ENCODE data around the gene SPRY1.

Gene SPRY1

DNA sequence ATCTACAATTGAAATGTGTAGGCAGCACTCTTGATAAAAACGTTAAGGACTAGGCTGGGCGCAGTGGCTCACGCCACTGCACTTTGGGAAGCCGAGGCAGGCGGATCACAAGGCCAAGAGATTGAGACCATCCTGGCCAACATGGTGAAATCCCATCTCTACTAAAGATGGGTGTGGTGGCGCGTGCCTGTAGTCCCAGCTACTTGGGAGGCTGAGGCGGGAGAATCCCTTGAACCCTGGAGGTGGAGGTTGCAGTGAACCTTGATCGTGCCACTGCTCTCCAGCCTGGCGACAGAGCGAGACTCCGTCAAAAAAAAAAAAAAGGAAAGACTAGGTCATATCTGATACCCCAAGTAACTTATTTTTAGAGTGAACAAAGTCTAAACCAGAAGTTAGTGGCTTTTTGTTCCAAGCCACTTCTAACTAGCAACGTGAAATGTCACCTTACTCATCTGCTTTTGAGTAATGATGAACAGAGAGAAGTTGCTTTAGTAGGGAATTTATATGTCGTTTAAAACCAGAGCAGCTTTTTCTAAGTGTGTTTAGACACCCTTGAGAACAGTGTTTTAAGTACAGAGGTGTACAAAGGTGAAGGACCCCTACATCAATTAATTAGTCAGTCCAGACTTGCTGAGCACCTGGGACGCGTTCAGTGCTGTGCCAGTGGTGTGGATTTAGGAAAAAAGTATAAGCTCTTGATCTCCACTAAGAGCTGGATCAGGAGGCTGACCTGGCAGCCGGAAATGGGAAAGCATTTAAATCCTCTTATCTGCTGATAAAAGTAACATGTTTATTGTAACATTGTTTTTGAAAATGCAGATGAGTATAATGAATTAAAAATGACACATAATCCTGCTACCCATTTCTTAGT is 23.5 kb downstream of the SPRY1 start:
- Mint-ChIP-seq H3K27me3 (ENCODE audit: low read depth) (no peaks in the 10 kb centered on the region), H3K9me3 (no peaks in the 10 kb centered on the region), H3K27ac (no peak overlapping the region), H3K4me1 (peaks cover 45% of the 10 kb centered on the region), H3K36me3 (ENCODE audit: low read depth) (no peaks in the 10 kb centered on the region), H3K4me3 (no peak overlapping the region)
- TF ChIP-seq, protein P1, sequence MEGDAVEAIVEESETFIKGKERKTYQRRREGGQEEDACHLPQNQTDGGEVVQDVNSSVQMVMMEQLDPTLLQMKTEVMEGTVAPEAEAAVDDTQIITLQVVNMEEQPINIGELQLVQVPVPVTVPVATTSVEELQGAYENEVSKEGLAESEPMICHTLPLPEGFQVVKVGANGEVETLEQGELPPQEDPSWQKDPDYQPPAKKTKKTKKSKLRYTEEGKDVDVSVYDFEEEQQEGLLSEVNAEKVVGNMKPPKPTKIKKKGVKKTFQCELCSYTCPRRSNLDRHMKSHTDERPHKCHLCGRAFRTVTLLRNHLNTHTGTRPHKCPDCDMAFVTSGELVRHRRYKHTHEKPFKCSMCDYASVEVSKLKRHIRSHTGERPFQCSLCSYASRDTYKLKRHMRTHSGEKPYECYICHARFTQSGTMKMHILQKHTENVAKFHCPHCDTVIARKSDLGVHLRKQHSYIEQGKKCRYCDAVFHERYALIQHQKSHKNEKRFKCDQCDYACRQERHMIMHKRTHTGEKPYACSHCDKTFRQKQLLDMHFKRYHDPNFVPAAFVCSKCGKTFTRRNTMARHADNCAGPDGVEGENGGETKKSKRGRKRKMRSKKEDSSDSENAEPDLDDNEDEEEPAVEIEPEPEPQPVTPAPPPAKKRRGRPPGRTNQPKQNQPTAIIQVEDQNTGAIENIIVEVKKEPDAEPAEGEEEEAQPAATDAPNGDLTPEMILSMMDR (IDR thresholded peaks at IDR 0.05; ENCODE audit: unreplicated experiment in 3 of 3): no peak

DNA sequence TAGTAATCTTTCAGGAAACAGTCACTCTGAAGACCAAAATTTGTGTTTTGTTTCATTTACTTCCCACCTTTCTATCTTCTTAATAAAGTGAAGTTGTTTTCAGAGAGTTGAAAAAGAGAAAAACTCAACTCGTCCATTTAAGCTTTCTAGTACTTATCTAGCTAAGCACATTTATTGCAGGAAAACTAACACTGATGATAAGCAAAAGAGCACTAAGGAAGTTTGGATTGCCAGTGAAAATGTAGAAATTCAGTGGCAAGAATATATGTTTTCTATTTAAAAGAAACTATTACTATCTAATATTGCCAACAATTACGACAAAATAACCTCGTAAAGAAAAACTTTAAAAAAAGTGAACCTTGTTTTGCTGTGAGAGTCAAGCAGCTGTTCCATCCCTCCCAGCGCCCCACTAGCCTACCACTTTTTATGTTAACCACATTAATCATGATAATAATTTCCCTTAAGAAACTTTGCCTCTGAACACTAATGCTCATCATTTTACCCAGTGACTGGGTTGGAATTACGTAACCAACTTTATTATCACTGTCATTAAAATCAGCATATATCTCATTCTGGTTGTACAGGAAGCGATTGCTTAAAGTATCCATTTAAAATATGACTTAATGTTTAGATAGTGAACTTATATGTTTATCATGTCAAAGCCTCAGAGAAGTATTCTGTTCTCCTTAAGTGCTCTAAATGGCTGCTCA is 24.8 kb downstream of the SPRY1 start:
- Mint-ChIP-seq H3K36me3 (ENCODE audit: low read depth) (peaks cover 5% of the 10 kb centered on the region), H3K4me3 (peak overlapping the region in 2 of 3 experiments; percentile 11 to 24), H3K4me1 (peaks cover 39% of the 10 kb centered on the region), H3K27me3 (ENCODE audit: low read depth) (no peaks in the 10 kb centered on the region), H3K27ac (peak overlapping the region; percentile 66 to 95 (median 81)), H3K9me3 (peaks cover 5% of the 10 kb centered on the region)
- TF ChIP-seq, protein P1 (IDR thresholded peaks at IDR 0.05; ENCODE audit: unreplicated experiment in 3 of 3): no peak

DNA sequence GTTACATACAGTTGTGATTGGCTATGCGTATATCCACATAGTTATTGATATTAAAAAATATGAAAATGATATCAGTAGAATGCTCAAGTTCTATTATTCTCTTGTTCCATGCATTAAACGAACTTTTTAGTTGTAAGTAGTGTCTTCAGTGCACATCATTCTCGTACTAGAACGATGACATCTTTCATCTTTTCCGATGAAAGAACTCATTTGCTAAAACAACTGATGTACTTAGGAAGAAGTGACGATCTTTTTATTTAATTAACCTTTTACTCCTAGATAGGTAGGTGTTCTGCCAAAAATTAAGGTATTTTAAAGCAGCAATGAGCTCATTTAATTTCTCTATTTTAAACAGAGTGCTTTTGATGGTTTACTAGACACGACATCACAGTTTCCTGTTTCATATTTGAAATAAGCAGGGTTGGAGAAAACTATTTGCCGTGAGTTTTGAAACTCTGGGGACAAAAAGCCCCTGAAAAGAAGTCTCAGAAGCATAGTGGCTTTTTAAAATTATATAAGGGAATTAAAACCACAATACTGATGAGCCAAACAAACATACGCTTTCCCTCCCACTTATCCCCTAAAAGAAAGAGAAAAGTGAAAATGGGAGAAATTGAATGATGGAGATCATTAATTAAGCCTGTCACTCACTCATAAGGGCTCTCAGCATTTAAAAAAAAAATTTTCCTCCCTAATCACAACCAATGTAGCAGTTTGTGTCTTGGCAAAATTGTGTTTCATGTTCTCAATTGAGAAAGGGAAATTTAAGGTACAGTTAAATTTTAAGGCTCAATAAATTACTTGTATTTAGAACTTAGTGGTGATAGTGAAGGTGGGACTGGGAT is 25.6 kb downstream of the SPRY1 start:
- Mint-ChIP-seq H3K4me1 (peaks cover 31% of the 10 kb centered on the region), H3K9me3 (peaks cover 11% of the 10 kb centered on the region), H3K36me3 (ENCODE audit: low read depth) (peaks cover 10% of the 10 kb centered on the region), H3K27ac (peak overlapping the region in 2 of 3 experiments; percentile 81 to 95), H3K4me3 (peak overlapping the region in 2 of 3 experiments; percentile 6 to 9), H3K27me3 (ENCODE audit: low read depth) (no peaks in the 10 kb centered on the region)
- TF ChIP-seq, protein P1 (IDR thresholded peaks at IDR 0.05; ENCODE audit: unreplicated experiment in 3 of 3): no peak

DNA sequence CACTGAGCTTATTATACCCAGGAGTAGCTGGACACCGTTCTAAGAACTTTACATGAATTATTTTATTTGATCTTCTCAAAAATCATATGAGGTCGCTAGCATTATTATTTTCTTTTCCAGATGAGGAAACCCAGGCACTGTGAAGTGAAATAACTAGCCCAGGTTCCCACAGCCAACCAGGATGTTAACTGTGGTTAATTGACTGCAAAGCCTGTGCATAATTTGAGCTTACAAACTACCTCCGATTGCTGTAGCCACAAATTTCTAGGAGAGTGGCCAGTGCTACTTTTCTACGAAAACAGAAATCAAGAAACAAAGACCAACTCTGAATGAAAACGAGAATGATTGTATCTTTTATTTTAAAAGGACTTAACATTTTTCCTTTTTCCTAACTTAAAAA is 27.2 kb downstream of the SPRY1 start:
- H3K27me3 Mint-ChIP-seq (ENCODE audit: low read depth): no peaks in the 10 kb centered on the region
- no peak overlapping the region for H3K4me3 Mint-ChIP-seq

DNA sequence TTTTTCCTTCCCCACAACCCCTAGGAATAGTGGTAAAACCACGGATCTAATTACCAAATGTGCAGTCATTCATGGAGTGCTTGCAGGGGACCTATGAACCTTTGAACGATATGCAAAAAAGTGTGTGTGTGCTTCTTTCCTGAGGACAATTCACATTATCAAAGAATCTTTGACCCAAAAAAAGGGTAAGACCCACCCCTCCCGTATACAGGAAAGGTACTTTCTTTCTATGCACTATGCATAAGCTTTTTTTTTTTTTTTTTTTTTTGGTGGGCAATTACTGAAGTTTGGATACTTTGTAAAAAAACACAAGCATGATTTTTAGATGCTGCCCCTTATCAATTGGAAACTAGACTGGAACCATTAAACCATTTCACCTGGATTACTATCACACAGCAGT is 31.4 kb downstream of the SPRY1 start:
- peaks cover 34% of the 10 kb centered on the region for H3K9me3 Mint-ChIP-seq
- no peaks in the 10 kb centered on the region for H3K27me3 Mint-ChIP-seq (ENCODE audit: low read depth)
- TF ChIP-seq, protein P1 (IDR thresholded peaks at IDR 0.05; ENCODE audit: unreplicated experiment in 3 of 3): no peak
- no peak overlapping the region for H3K4me3 Mint-ChIP-seq
- no peak overlapping the region for H3K27ac Mint-ChIP-seq
- H3K4me1 Mint-ChIP-seq: no peaks in the 10 kb centered on the region
- H3K36me3 Mint-ChIP-seq (ENCODE audit: low read depth): peaks cover 27% of the 10 kb centered on the region

More for the DNA sequence above, 27.2 kb downstream of the SPRY1 start:
- H3K4me1 Mint-ChIP-seq: peaks cover 14% of the 10 kb centered on the region
- peaks cover 24% of the 10 kb centered on the region for H3K9me3 Mint-ChIP-seq
- TF ChIP-seq, protein P1 (IDR thresholded peaks at IDR 0.05; ENCODE audit: unreplicated experiment in 3 of 3): no peak
- H3K27ac Mint-ChIP-seq: no peak overlapping the region
- peaks cover 21% of the 10 kb centered on the region for H3K36me3 Mint-ChIP-seq (ENCODE audit: low read depth)
